HG02943 (cell line): ENCODE measurements around the gene RBM20.
"Not testable (repeated sequence)": the region's sequence is repeated elsewhere in the genome, so short reads cannot be mapped to it uniquely, and the experiment has no call there.

Source experiments
- ATAC-seq: cut with Tn5 transposase; IDR thresholded peaks from one replicate; pipeline ENCODE4 v1.9.1; 2021; ENCODE audit warnings: mild to moderate bottlenecking, low read depth, moderate library complexity; ENCODE audit not compliant: unreplicated experiment

Gene RBM20

GRCh38 chr10:110643653-110644597, at the start of gene RBM20:
TSS of gene RBM20 (plus strand) at chr10:110644336. CDS start at chr10:110644455, 119 bp downstream.
- ATAC-seq: no peak

DNA sequence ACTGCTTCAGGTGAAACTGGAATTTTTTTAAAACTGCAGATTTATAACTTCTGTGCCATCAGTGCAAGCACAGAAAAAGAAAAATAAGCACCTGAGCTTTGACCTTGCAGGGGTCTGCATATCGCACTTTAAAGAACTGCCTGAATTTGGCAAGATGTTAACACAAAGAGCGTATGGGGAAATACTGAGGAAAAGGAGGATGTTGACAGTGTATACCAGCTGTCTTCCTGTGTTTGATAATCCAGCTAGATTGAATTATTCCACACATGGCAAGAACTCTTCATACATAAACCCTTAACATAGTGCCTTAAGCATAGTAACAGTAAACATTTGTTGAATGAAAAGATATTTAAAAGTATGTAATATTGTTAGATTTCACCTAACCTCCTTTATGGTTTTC, 46.7 kb upstream of the RBM20 start:
- ATAC-seq: no peak

DNA sequence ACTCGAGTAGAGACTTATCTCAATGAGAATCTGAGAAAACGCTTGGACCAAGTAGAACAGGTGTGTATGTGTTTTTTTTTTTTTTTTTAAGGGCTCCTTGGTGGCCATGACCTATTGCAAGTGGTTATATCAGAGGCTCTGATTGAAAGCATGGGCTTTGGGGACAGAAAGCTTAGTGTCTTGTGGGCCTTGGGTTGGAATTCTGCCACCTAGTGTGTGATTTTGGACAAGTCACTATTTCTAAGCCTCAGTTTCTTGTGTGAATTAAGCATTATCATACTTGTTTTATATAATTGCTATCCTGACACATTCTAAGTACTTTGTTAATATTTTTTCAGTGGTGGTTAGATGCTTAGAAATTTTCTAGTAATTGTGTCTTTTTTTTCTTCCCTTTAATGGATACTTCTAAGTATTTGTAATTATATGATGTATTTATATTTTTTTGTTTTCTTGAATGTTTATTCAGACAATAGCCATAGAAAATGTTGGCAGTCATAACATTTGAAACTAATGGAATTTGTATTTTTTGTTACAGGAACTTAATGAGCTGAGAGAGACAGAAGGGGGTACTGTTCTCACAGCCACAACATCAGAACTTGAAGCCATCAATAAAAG, 43.5 kb upstream of the RBM20 start:
- ATAC-seq: no peak

DNA sequence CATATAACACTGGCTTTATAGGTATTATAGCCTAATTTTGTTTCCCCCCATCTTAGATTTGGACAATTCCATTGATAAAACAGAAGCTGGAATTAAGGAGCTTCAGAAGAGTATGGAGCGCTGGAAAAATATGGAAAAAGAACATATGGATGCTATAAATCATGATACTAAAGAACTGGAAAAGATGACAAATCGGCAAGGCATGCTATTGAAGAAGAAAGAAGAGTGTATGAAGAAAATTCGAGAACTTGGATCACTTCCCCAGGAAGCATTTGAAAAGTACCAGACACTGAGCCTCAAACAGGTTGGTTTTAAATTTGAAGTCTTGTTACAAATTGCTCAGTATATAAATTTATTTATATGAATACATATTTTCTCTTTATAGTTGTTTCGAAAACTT, 42.6 kb upstream of the RBM20 start:
- no peak for ATAC-seq

GRCh38 chr10:110608087-110608486, 36.0 kb upstream of the RBM20 start:
- ATAC-seq: no peak

- ATAC-seq: no peak
Measured at GRCh38 chr10:110609605-110610004, 34.5 kb upstream of the RBM20 start.

- no peak for ATAC-seq
Measured at GRCh38 chr10:110610308-110610774, 33.8 kb upstream of the RBM20 start.

GRCh38 chr10:110610781-110611180, 33.4 kb upstream of the RBM20 start:
- not testable (repeated sequence) for ATAC-seq

- ATAC-seq: no peak
Measured at GRCh38 chr10:110612087-110612486, 32.0 kb upstream of the RBM20 start.

GRCh38 chr10:110612629-110613028, 31.5 kb upstream of the RBM20 start:
- no peak for ATAC-seq

DNA sequence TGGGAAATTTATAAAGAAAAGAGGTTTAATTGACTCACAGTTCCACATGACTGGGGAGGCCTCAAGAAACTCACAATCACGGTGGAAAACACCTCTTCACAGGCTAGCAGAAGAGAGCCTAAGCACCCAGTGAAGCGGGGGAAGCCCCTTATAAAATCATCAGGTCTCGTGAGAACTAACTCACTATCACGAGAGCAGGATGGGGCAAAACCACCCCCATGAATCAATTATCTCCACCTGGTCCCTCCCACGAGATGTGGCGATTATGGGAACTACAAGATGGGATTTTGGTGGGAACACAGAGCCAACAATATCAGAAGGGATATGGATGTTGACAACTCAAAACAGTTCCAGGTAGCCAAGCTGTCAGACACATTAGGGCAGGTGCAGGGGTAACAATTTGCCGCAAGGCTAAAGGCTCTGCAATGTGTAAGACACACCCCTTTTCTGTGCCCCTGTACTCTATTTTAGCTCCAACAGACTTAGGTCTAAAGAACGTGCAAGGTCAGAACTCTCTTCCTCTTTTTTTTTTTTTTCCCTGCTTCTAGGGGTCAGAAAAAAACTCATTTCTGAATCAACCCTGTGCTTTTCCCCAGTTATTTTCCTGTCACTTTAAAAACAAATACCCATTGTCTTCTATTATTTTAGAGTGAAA, 30.7 kb upstream of the RBM20 start:
- ATAC-seq: no peak

GRCh38 chr10:110613996-110614495, 30.1 kb upstream of the RBM20 start:
- no peak for ATAC-seq

DNA sequence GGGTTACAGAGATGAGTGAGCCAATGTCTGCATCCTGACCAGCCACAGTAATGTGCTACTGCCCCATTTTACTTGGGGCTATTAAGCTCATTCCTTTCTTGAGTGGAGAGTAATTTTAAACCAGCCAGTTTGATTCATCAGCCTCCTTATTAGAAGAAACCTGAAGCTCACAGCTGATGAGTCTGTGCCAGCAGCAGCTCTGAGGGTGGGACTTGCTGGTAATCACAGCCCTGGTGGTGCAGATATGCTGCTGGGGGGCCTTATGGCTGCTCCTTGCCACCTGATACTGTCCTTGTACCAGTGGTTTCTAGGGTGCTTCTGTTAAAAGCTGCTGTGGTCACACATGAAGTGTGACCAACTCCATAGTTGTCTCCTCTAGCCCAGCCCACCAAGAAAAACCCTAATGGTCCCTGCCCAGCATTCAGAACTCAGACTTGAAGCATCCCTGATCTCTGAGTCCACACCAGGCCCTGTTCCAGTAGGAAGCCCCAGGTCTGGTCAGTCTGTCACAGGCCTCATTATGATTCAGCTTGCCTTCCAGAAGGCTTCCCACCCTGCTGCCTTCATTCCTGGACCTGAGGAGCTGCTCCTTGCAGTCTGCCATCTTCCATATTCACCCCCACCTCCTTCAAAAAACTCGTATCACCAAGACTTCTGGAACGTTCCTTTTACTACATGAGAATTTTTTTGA, 28.9 kb upstream of the RBM20 start:
- no peak for ATAC-seq

DNA sequence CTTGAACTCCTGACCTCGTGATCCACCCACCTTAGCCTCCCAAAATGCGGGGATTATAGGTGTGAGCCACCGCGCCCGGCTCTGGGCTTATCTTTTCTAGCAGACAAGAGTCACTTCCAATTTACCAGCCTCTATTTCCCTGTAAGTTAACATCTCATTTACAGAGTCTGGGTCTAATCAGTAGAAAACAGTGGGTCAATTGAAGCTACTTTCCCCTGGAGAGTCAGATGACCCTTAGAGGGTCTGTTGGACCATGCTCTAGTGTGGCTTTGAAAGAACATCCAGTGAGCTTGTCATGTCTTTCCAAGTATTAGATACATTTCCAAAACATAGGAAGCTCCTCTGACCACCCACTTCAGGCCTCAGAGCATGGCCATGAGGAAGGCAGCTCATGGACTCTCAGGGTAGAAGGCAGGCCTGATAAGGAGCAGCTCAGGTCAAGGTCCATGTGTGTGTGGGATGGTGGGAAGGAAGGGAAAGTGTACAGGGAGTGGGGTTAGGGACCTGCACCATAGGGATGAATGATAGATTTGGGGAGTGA, 27.6 kb upstream of the RBM20 start:
- ATAC-seq: no peak

- ATAC-seq: no peak
Measured at GRCh38 chr10:110617425-110618229, 26.5 kb upstream of the RBM20 start.

DNA sequence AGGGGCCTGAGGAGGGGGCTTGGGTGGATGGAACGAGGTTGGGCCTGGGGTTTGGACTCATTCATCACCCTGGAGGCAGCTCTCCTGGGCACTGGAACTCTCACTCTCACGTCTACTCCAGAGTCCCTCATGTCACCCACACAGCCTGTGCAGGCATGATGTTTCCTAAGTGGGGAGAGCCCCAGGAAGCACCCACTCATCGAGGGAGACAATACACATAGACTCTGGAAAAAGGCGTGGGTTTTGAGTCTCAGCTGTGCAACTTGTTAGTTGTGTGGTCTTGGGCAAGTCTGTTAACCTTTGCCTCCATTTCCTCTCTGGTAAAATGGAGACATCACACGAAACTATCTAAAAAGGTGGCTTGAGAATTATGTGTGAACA, 25.9 kb upstream of the RBM20 start:
- no peak for ATAC-seq

DNA sequence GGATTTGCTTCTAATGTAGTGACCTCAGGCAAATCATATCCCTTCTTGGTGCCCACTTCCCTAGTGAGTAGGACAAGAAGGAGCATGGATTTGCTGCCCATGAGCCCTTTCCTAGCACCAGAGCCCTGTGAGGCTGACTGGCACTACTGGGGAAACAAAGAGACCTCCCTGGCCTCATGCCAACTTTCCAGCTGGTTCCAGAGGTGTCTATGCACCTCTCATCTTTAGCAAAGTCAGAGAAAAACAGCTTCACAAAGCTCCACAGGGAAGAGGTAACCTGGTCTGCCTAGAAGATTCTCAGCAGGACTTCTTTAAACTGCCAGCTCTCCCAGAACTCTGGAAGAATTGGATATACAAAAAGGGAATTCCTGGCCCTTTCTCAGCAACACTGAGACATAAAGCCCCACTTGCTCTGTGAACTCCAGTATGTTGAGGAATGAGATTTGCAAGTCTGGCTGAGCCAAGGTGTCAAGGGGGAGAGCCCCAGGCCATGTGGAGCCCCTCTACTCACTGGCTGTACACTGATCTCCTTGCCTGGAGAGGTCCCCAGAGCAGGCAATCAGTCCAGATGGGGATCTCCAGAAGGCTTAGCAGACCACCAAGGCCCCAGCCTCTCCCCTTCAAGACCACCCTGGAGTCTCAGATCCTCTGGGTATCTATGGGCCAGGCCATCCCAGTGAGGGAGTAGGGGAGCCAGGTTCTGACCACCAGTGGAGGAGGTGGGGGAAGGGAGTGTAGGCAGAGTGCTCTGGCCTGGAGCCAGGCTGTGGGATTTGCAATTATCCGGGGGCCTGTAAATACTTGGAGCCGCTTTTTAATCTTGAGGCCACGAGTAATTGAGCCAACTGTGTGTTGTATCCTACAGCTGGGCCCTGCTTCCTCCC, 24.4 kb upstream of the RBM20 start:
- no peak for ATAC-seq

- no peak for ATAC-seq
Measured at GRCh38 chr10:110620398-110620719, 23.8 kb upstream of the RBM20 start.

DNA sequence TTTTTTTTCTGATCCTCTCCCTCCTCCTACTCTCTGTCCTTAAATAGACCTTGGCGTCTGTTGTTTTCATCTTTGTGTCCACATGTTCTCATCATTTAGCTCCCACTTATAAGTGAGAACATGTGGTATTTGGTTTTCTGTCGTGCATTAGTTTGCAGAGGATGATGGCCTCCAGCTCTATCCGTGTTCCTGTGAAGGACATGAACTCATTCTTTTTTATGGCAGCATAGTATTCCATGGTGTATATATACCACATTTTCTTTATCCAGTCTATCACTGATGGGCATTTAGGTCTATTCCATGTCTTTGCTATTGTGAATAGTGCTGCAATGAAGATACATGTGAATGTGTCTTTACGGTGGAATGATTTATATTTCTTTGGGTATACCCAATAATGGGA, 20.8 kb upstream of the RBM20 start:
- ATAC-seq: not testable (repeated sequence)
